ENCODE data around the gene PACS1.
"Not testable (repeated sequence)": the region's sequence is repeated elsewhere in the genome, so short reads cannot be mapped to it uniquely, and the experiment has no call there.

PACS1 gene

DNA sequence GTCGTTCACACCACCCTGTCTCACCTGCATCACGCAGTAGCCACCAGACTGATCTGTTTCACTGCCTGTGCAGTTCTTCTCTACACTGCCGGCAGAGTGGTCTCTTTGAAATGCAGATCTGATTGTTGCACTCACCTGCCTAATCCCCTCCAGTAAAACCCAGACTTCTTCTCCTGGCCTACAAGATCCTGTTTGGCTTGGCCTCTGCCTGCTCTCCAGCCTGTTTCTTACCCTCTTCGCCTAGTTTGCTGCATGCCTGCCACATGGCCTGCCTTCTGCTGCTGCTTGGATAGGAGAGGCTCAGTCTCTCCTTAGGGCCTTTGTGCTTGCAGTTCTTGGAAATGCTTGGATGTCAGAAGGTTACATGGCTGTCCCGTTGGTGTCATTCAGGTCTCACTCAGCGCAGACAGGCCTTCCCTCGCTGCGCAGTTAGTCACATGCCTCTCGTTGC, 42.0 kb downstream of the PACS1 start:
- no peak for DNase-seq

DNA sequence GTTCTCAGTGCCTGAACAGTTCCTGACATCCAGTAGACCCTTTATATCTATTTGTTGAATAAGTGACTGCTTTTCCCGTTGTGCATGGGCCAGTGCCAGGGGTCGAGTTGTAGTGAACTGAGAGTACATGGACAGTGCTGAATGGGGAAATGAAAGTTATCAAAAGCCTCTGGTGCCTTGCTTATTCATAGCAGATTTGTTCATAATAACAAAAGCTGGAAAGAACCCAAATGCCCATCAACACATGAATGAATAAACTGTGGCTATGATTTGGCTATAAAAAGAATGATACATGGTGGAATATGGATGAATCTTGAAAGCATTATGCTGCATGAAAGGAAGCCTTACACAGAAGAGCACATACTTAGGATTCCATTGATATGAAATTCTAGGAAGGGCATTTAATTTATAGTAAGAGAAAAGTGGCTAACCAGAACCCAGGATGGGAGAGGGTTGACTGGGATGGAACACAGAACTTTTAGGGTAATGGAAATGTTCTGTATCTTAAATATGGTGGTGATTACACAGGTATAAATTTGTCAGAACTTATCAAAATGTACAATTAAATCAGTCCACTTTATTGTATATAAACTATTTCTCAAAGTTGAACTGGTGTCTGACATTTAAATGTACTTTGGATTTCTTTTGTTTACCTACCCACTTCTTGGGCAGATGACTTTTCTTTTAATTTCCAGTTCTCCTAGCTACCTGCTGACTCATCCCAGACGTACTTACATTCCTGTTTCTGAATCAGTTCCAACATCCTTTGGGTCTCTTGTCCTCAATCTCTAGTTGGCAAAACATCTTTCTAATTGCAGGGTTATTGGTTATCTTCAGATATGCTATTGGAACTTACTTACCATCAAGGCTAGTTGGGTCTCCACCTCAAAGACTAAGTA, 42.8 kb downstream of the PACS1 start:
- no peak for DNase-seq

DNA sequence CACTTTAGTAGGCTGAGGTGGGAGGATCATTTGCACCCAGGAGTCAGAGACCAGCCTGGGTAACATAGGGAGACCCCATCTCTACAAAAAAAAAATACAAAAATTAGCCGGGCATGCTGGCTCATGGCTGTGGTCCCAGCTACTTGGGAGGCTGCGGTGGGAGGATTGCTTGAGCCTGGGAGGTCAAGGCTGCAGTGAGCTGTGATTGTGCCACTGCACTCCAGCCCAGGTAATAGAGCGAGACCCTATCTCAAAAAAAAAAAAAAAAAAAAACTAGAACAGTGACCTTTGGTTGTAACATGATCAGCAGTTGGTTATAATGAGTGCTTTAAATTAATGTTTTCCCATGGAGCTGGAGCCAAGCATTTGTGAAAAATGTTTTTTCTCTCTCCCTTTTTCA, 44.9 kb downstream of the PACS1 start:
- not testable (repeated sequence) for DNase-seq

DNA sequence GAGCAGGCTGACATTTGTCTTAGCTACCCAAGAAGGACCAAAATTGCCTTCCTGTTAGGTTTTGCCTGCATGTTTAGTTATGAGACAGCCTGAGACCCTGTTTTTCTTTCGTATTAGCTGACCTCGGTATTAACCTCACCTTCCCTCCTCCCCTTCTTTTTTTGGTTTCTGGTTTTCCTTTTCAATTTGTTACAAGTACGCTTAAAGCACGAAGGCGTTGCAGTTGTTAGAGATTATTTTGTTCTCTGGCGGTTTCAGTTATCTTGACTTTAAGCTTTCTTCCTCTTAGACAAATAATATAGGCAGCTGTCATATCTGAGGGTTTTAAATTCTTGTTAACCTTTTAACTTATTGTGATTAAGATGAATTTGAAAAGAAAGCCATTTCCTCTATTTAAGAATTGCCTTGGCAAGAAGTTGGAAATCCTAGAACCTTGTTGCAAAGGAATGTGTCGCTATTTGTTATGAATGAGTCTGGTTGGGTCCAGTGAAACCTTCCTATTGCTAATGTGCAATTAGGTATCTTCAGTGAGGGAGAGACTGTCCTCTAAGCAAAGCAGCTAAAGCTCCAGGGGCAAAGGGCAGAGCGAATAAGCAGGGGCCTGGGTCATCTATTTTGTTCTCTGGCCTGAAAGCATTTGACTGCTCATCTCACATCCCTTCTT, 45.7 kb downstream of the PACS1 start:
- DNase-seq = no peak

DNA sequence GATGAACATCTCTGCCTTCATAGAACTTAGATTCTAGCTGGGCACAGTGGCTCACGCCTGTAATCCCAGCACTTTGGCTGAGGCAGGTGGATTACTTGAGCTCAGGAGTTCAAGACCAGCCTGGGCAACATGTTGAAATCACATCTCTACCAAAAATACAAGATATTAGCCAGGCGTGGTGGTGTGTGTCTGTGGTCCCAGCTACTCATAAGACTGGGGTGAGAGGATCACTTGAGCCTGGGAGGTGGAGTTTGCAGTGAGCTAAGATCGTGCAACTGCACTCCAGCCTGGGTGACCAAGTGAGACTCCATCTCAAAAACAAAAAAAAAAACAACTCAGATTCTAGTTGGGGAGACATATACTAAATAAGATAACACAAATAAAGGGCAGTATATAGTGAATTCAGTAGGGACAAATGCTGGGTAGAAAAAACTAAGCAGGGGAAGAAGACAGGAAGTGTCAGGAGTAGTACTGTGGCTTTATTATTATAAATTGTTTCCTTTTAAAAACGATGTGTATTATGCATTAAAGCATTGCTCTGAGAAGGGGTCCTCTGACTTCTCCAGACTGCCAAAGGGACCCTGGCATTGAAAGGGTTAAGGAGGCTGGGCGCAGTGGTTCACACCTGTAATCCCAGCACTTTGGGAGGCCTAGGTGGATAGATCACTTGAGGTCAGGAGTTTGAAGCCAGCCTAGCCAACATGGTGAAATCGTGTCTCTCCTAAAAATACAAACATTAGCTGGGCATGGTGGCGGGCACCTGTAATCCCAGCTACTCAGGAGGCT, 46.7 kb downstream of the PACS1 start:
- DNase-seq = no peak

DNA sequence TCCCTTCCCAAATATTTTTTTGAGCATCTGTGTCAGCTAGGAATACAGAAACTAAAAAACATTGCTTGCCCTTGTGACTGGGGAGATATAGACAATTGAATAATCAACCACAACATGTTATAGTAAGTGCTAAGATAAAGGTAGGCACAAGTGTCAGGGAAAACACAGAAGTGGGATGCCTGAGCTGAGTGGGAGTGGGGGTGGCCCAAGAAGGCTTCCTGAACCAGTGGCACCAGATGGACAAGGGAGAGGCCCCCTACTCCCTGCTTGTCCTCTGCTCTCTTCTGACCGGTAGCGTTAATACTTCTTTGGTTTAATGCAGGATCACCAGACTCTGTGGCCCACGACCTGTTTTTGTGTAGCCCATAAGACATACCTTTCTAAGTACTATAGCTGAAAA, 48.8 kb downstream of the PACS1 start:
- DNase-seq = no peak

DNA sequence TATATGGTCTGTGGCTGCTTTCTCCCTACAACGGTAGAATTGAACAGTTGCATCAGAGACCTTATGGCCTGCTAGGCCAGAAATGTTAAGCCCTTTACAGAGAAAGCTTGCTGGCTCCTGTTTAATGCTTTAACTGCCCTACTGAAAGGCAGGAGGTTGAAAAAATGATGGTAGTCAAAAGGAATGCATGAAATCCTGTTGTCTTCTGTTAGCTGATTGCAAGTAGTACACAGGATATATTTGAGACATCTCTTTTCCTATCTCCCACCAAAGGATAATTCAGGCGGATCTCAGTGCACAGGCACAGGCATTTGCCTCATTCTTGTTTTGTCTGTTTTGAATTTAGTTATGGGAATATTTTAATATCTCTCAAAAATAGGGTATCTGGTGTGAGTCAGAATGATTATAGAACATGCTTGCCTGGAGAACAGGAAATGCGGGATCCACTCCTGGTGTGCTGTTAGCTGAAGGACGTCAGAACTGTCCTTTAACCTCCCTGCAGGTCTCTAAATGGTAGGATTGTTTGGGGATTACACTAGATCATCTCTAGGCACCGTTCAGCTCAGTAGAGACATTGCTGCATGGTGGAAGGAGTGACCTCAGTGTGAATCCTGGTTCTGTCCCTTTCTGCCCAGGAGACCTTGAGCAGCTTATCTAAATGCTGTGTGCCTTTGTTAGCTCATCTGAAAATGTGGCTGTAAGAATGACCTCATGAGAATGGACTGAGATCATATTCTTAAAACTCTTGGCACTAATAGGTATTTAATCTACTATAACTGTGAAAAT, 49.5 kb downstream of the PACS1 start:
- no peak for DNase-seq

DNA sequence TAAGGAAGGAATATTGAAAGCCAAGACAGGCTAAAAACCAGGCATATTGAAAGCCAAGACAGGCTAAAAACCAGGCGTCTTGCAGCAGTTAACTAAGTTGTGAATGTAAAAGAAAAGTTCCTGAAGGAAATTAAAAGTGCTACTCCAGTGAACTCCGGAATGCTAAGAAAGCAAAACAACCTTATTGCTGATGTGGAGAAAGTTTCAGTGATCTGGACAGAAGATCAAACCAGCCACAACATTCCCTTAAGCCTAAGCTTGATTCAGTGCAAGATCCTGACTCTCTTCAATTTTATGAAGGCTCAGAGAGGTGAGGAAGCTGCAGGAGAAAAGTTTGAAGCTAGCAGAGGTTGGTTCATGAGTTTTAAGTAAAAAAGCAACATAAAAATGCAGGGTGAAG, 51.4 kb downstream of the PACS1 start:
- DNase-seq = no peak

DNA sequence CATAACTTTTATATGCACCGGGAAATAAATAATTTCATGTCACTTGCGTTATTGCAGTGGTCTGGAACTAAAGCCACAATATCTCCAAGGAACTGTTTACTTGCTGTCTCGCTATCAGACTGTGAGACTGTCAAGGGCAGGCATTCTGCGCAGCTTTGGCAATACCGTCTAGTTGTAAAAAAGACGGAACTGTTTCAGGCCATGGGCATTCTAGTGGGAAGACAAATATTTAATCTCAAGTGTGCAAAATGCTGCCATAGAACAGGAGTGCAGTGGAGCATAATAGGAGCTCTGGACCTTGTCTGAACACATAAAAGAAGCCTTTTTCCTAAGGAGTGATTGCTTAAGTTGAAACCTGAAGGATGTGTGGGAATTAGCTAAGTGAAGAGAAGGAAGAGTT, 53.8 kb downstream of the PACS1 start:
- no peak for DNase-seq

DNA sequence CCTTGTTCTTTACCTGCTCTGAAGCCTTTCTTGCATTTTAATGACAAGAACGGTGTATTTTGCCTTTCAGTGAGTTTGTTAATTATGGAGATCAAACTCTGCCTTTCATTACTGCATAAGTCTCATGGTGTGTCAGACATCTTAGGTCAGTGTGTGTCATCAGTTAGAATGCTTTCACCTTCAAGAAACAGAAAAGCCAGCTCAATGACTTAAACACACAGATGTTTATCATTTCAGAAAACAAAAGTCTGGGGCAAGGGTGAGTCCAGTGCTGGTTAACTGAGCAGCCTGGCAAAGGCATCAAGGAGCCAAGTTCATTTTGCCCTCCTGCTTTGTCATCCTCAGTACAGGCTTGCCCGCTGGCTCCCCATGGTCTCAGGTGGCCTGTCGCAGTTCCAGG, 54.5 kb downstream of the PACS1 start:
- no peak for DNase-seq

DNA sequence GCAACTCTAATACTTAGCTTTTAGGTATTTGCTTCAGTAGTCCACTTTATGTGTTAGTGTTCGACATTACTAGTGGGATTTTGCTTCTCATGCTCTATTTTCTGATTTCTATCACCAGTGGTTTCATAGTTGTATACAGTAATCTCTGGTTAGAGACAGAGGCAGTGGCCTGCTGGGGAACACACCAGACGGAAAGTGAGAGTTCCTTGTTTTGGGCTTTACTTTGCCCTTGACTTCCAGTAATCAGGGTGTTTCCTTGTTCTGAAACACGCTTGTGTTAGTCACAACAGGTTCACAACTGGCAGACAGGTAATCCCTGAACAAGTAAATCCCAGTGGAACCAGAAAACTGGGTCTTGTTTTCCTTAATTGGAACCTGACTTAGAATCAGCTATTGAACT, 56.0 kb downstream of the PACS1 start:
- DNase-seq = no peak

DNA sequence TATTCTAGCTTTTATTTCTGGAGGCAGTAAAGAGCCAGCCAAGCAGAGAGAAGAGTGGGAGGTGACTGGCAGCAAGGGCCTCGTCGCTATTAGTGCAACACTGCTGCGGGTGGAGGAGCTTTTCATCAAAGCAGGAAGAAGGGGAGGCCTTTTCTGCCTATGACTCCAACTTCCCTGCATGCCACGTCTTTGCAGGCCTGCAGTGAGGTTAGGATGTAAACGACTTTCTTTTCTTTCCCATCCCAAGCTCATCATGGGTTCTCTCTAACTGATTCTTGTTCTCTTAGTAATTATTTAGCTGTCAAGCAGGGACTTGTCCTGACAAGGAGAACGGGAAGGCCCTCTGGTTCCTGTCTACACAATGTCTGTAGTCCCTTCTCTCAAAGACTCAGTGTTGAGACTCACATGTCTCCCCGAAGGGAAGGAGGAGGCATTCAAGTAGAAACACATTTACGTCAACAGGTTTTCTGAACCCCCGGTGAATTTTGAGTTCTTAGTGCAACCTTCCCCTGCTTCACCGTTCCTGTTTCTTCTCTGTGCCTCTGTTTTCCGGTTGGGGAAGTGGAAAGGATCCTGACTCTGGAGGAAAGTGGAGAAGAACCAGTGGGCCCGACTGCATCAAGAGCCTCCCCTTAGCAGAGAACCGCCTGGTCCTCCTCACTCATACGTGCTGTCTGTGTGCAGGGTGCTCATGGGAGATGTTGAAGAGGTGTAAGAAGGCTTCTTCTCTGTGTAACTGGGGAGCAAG, 56.9 kb downstream of the PACS1 start:
- peak; percentile 56 to 61 for DNase-seq

DNA sequence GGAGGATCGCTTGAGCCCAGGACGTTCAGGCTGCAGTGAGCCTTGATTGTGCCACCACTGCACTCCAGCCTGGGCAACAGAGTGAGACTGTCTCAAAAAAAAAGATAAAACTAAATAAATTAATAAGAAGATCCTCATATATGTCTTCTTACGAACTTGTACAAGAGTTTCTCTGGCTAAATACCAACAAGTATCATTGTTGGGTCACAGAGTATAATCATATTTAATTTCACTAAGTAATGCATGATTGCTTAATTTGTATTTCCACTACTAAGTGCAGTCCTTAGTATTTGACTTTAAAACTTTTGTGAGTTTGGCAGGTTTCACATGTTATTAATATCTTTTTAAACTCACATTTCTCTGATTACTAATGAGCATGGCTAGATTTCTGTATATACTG, 60.9 kb downstream of the PACS1 start:
- DNase-seq = no peak

DNA sequence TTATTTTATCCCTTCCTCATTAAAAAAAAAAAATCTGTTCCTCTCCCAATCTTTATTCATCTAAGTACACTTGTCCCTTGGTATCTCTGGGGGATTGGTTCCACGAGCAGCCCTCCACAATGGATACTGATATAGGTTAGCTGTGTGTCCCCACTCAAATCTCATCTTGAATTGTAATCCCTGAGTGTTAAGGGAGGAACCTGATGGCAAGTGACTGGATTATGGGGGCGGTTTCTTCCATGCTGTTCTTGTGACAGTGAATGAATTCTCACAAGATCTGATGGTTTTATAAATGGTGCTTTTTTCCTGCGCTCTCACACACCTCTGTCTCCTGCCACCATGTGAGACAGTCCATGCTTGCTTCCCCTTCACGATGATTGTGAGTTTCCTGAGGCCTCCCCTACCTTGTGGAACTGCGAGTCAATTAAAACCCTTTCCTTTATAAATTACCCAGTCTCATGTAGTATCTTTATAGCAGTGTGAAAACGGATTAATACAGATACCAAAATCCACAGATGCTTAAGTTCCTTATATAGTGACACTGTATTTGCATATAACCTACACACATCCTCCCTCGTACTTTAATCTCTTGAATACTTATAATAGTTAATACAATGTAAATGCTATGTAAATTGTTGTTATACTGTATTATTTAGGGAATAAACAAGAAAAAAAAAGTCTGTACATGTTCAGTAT, 62.0 kb downstream of the PACS1 start:
- no peak for DNase-seq

DNA sequence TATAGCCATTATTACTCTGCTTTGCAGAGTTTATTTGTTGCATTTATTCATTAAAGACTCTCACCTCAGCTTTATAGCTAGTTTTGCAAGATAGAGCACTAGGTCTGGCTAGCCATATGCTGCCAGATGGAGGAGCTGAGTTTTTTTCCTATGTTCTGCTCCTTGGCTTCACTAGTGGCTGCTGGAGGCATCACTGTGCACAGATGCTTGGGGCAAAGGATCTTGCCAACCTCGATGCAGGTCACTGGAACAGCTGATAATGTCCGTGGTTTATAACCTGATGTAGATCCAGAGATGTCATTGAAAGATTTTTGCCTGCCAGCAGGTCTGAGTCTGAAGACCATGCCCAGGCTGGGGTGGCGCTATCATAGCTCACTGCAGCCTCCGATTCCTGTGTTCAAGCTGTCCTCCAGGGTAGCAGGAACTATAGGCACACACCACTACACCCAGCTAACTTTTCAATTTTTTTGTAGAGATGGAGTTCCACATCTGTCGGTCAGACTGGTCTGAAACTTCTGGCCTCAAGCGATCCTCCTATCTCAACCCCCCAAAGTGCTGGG, 63.2 kb downstream of the PACS1 start:
- DNase-seq = no peak

DNA sequence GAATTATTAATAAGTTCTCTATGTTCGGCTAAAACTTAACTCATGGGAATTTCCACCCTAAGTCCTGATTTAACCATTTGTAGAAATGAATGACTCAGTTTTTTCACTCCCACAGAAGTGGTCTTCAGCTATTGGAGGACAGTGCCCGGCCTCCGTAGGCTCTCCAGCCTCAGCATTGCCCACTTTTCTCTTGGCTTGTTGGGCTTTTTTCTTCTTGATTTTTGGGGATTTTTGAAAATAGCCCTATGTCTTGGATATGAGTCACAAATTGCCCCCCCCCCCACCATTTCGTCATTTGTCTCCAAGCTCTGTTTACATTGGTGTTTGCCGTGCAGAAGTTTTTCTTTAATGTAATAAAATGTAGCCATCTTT, 66.7 kb downstream of the PACS1 start:
- DNase-seq = peak in 1 of 2 experiments; percentile 11

DNA sequence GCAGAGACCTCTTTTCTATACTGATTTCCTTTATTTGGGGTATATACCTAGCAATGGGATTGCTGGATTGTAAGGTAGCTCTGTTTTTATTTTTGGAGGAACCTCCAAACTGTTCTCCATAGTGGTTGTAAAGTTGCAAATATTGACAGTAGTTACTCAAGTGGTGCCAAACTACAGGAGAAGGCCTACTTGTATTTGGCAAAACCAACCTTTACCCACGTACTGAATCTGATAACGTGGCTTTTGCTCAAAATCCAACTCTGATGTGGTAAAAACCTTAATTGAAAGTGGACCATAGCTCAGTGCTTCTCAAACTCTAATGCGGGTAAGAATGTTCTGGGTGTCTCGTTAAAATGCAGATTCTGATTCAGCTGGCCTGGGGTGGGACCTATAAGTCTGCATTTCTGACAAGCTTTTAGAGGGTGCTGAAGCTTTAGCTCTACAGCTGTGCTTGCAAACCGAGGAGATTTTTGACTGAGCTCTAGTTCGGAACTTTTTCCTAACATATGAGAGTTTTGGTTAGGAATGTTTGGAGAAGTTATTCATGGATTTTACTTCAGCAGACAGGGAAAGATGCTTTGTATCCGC, 69.8 kb downstream of the PACS1 start:
- no peak for DNase-seq

DNA sequence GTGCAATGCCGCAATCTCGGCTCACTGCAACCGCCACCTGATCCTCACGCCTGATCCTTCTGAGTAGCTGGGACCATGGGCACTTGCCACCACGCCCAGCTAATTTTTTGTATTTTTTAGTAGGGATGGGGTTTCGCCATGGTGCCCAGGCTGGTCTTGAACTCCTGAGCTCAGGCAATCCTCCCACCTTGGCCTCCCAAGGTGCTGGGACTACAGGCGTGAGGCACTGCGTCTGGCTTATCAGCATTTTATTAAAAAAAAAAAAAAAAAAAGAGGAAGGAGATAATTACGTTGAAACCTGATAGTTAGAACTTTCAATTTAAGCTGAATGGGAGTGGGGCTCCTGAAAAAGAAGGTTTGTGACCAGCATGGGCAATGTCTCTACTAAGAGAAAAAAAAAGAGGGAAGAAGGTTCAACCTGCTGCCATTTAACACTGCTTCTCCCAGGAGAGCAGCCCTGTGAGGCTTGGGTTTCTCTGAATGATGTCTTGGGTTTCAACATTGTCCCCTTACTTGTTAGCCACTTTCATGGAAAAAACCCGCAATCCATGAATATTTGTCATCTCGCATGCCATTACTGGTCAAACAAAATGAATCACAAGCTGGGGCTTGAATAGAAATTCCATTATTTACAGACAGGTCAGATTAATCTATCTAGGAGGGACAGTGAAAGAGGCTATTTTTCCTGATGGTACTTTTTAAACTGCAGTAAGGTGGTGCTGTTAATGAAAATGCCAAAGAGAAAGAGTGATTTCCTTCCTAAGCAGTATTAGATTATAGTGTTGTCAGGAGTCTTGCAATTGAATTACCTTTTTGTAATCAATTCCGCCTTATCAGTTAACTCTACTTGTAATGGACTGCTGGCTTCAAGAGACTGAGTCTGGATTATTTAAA, 72.5 kb downstream of the PACS1 start:
- no peak for DNase-seq

DNA sequence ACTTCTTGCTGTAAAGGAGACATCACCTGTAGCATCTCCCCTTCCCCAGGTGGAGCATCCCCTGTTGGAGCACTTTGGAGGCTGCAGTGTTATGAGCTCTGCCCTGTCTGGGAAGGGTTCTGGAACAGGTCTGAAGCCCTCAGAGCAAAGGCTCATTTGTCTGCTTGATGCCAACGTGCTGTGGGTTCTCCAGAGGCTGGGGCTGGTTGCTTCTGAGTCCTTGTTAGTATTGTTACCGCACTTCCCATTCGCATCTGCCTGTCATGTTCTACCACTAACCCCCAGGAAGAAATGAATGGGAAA, 73.1 kb downstream of the PACS1 start:
- DNase-seq = no peak
